ENCODE results near the gene CLEC6A.
"Not testable (repeated sequence)": the region's sequence is repeated elsewhere in the genome, so short reads cannot be mapped to it uniquely, and the experiment has no call there.

Gene CLEC6A

GRCh38 chr12:8465301-8465996 is 9.7 kb downstream of the CLEC6A start:
- H3K4me1 Mint-ChIP-seq = no peaks in the 10 kb centered on the region
- no peak for ATAC-seq (replicated peaks; ENCODE audit: extremely low read depth, poor library complexity, severe bottlenecking)
- no peak overlapping the region for H3K4me3 Mint-ChIP-seq
- DNase-seq (ENCODE audit: low spot score in 2 of 2) = no peak
- H3K27ac Mint-ChIP-seq (ENCODE audit: low read depth) = no peak overlapping the region
- H3K27me3 Mint-ChIP-seq = peaks cover 55% of the 10 kb centered on the region
- no peaks in the 10 kb centered on the region for H3K9me3 Mint-ChIP-seq
- no peaks in the 10 kb centered on the region for H3K36me3 Mint-ChIP-seq (ENCODE audit: insufficient read depth)

GRCh38 chr12:8466241-8466640 is 10.5 kb downstream of the CLEC6A start:
- Mint-ChIP-seq H3K4me3 (no peak overlapping the region), H3K27ac (ENCODE audit: low read depth) (no peak overlapping the region), H3K4me1 (no peaks in the 10 kb centered on the region), H3K9me3 (no peaks in the 10 kb centered on the region), H3K36me3 (ENCODE audit: insufficient read depth) (no peaks in the 10 kb centered on the region), H3K27me3 (peaks cover 55% of the 10 kb centered on the region)
- DNase-seq (ENCODE audit: low spot score in 2 of 2) (no peak), ATAC-seq (replicated peaks; ENCODE audit: extremely low read depth, poor library complexity, severe bottlenecking) (no peak)

GRCh38 chr12:8471090-8471489 is 15.3 kb downstream of the CLEC6A start:
- H3K27me3 Mint-ChIP-seq = peaks cover 99% of the 10 kb centered on the region
- peaks cover 1% of the 10 kb centered on the region for H3K36me3 Mint-ChIP-seq (ENCODE audit: insufficient read depth)
- no peaks in the 10 kb centered on the region for H3K4me1 Mint-ChIP-seq
- H3K4me3 Mint-ChIP-seq = no peak overlapping the region
- ATAC-seq (replicated peaks; ENCODE audit: extremely low read depth, poor library complexity, severe bottlenecking) = no peak
- H3K9me3 Mint-ChIP-seq = no peaks in the 10 kb centered on the region
- H3K27ac Mint-ChIP-seq (ENCODE audit: low read depth) = no peak overlapping the region
- no peak for DNase-seq (ENCODE audit: low spot score in 2 of 2)

- peaks cover 1% of the 10 kb centered on the region for H3K36me3 Mint-ChIP-seq (ENCODE audit: insufficient read depth)
- no peak overlapping the region for H3K27ac Mint-ChIP-seq (ENCODE audit: low read depth)
- DNase-seq (ENCODE audit: low spot score in 2 of 2) (no peak), ATAC-seq (replicated peaks; ENCODE audit: extremely low read depth, poor library complexity, severe bottlenecking) (no peak)
- no peak overlapping the region for H3K4me3 Mint-ChIP-seq
- H3K9me3 Mint-ChIP-seq = no peaks in the 10 kb centered on the region
- H3K4me1 Mint-ChIP-seq = no peaks in the 10 kb centered on the region
- H3K27me3 Mint-ChIP-seq = peaks cover 64% of the 10 kb centered on the region
These were observed 19.9 kb downstream of the CLEC6A start for GRCh38 chr12:8475508-8476203.

- DNase-seq (ENCODE audit: low spot score in 2 of 2) (no peak), ATAC-seq (replicated peaks; ENCODE audit: extremely low read depth, poor library complexity, severe bottlenecking) (no peak)
- H3K27me3 Mint-ChIP-seq = peaks cover 57% of the 10 kb centered on the region
- no peaks in the 10 kb centered on the region for H3K9me3 Mint-ChIP-seq
- H3K4me3 Mint-ChIP-seq = no peak overlapping the region
- no peaks in the 10 kb centered on the region for H3K36me3 Mint-ChIP-seq (ENCODE audit: insufficient read depth)
- no peak overlapping the region for H3K27ac Mint-ChIP-seq (ENCODE audit: low read depth)
- H3K4me1 Mint-ChIP-seq = peaks cover 10% of the 10 kb centered on the region
These were observed 26.9 kb downstream of the CLEC6A start for GRCh38 chr12:8482571-8483061.

- Mint-ChIP-seq H3K9me3 (no peaks in the 10 kb centered on the region), H3K4me3 (no peak overlapping the region), H3K4me1 (peaks cover 10% of the 10 kb centered on the region), H3K27ac (ENCODE audit: low read depth) (no peak overlapping the region), H3K36me3 (ENCODE audit: insufficient read depth) (no peaks in the 10 kb centered on the region), H3K27me3 (peaks cover 53% of the 10 kb centered on the region)
- no peak for DNase-seq (ENCODE audit: low spot score in 2 of 2)
- ATAC-seq (replicated peaks; ENCODE audit: extremely low read depth, poor library complexity, severe bottlenecking) = no peak
These were observed 27.3 kb downstream of the CLEC6A start for GRCh38 chr12:8483079-8483478.

- Mint-ChIP-seq H3K4me1 (peaks cover 12% of the 10 kb centered on the region), H3K27ac (ENCODE audit: low read depth) (peak overlapping the region; percentile 87), H3K27me3 (no peaks in the 10 kb centered on the region), H3K36me3 (ENCODE audit: insufficient read depth) (peaks cover 1% of the 10 kb centered on the region), H3K4me3 (no peak overlapping the region), H3K9me3 (no peaks in the 10 kb centered on the region)
- DNase-seq (ENCODE audit: low spot score in 2 of 2) (no peak), ATAC-seq (replicated peaks; ENCODE audit: extremely low read depth, poor library complexity, severe bottlenecking) (no peak)
These were observed 36.1 kb downstream of the CLEC6A start for GRCh38 chr12:8491646-8492530.

GRCh38 chr12:8493084-8493483 is 37.3 kb downstream of the CLEC6A start:
- peak; percentile 95 for ATAC-seq (replicated peaks; ENCODE audit: extremely low read depth, poor library complexity, severe bottlenecking)
- no peak overlapping the region for H3K4me3 Mint-ChIP-seq

GRCh38 chr12:8495671-8496070 is 39.9 kb downstream of the CLEC6A start:
- not testable (repeated sequence) for DNase-seq (ENCODE audit: low spot score in 2 of 2); H3K9me3 Mint-ChIP-seq; H3K27ac Mint-ChIP-seq (ENCODE audit: low read depth); H3K4me3 Mint-ChIP-seq; ATAC-seq (replicated peaks; ENCODE audit: extremely low read depth, poor library complexity, severe bottlenecking); H3K36me3 Mint-ChIP-seq (ENCODE audit: insufficient read depth)
- H3K27me3 Mint-ChIP-seq = peaks cover 22% of the 10 kb centered on the region
- H3K4me1 Mint-ChIP-seq = peaks cover 12% of the 10 kb centered on the region

More at GRCh38 chr12:8493084-8493483, 37.3 kb downstream of the CLEC6A start:
- no peaks in the 10 kb centered on the region for H3K9me3 Mint-ChIP-seq
- peak overlapping the region; percentile 87 for H3K27ac Mint-ChIP-seq (ENCODE audit: low read depth)
- H3K27me3 Mint-ChIP-seq = no peaks in the 10 kb centered on the region
- DNase-seq (ENCODE audit: low spot score in 2 of 2) = peak in 1 of 2 donors; percentile 20
- H3K36me3 Mint-ChIP-seq (ENCODE audit: insufficient read depth) = peaks cover 1% of the 10 kb centered on the region
- H3K4me1 Mint-ChIP-seq = peaks cover 12% of the 10 kb centered on the region

GRCh38 chr12:8496074-8496473 is 40.3 kb downstream of the CLEC6A start:
- not testable (repeated sequence) for H3K36me3 Mint-ChIP-seq (ENCODE audit: insufficient read depth); H3K4me3 Mint-ChIP-seq; H3K27ac Mint-ChIP-seq (ENCODE audit: low read depth); H3K9me3 Mint-ChIP-seq; ATAC-seq (replicated peaks; ENCODE audit: extremely low read depth, poor library complexity, severe bottlenecking); DNase-seq (ENCODE audit: low spot score in 2 of 2)
- H3K27me3 Mint-ChIP-seq = peaks cover 22% of the 10 kb centered on the region
- peaks cover 12% of the 10 kb centered on the region for H3K4me1 Mint-ChIP-seq

- no peaks in the 10 kb centered on the region for H3K9me3 Mint-ChIP-seq
- H3K4me1 Mint-ChIP-seq = peaks cover 8% of the 10 kb centered on the region
- DNase-seq (ENCODE audit: low spot score in 2 of 2) (no peak), ATAC-seq (replicated peaks; ENCODE audit: extremely low read depth, poor library complexity, severe bottlenecking) (no peak)
- H3K27me3 Mint-ChIP-seq = peaks cover 22% of the 10 kb centered on the region
- no peak overlapping the region for H3K4me3 Mint-ChIP-seq
- no peak overlapping the region for H3K27ac Mint-ChIP-seq (ENCODE audit: low read depth)
- H3K36me3 Mint-ChIP-seq (ENCODE audit: insufficient read depth) = no peaks in the 10 kb centered on the region
These were observed 43.9 kb downstream of the CLEC6A start for GRCh38 chr12:8499616-8500015.

GRCh38 chr12:8501720-8502119 is 46.0 kb downstream of the CLEC6A start:
- no peak for ATAC-seq (replicated peaks; ENCODE audit: extremely low read depth, poor library complexity, severe bottlenecking)
- H3K4me1 Mint-ChIP-seq = peaks cover 8% of the 10 kb centered on the region

More at GRCh38 chr12:8501720-8502119, 46.0 kb downstream of the CLEC6A start:
- Mint-ChIP-seq H3K27ac (ENCODE audit: low read depth) (no peak overlapping the region), H3K4me3 (no peak overlapping the region), H3K9me3 (no peaks in the 10 kb centered on the region), H3K36me3 (ENCODE audit: insufficient read depth) (no peaks in the 10 kb centered on the region), H3K27me3 (peaks cover 26% of the 10 kb centered on the region)
- no peak for DNase-seq (ENCODE audit: low spot score in 2 of 2)

Data from central memory CD8-positive, alpha-beta T cell (primary cell).